ENCODE data around the gene TDRD12.

TDRD12 gene

GRCh38 chr19:32675720-32676185, 43.8 kb upstream of the TDRD12 start, which contains the start of gene RGS9BP (continued):
- 0 out of 2 replicates have a peak, but pooled peaks have one; percentile 1 for TF ChIP-seq ZBTB11 (tag by site-specific recombination; conservative IDR thresholded peaks at IDR 0.05; ENCODE audit: low read depth)
- TF ChIP-seq ZNF549 (tag by site-specific recombination; IDR thresholded peaks at IDR 0.05), result no peak
- no peak for TF ChIP-seq ZNF791 (tag by site-specific recombination; IDR thresholded peaks at IDR 0.05)
- TF ChIP-seq ZNF580 (tag by site-specific recombination; IDR thresholded peaks at IDR 0.05), result no peak
- TF ChIP-seq ZNF48 (tag by site-specific recombination; IDR thresholded peaks at IDR 0.05), result no peak
- no peak for TF ChIP-seq ZNF513 (tag by site-specific recombination; IDR thresholded peaks at IDR 0.05)
- no peak for TF ChIP-seq ZNF19 (tag by site-specific recombination; IDR thresholded peaks at IDR 0.05; ENCODE audit: low read depth)
- peak; percentile 62; the same call in 1 of the 2 replicates for TF ChIP-seq ZBTB10 (tag by site-specific recombination; IDR thresholded peaks at IDR 0.05)
- TF ChIP-seq ZNF18 (tag by site-specific recombination; IDR thresholded peaks at IDR 0.05), result no peak
- TF ChIP-seq REPIN1 (tag by site-specific recombination; IDR thresholded peaks at IDR 0.05; ENCODE audit: low read depth), result no peak
- 0 out of 2 replicates have a peak, but pooled peaks have one; percentile 58 for TF ChIP-seq WT1 (tag by site-specific recombination; IDR thresholded peaks at IDR 0.05)
- no peak for TF ChIP-seq ZNF23 (tag by site-specific recombination; IDR thresholded peaks at IDR 0.05; ENCODE audit: borderline replicate concordance)
- peak; percentile 66; the same call in 1 of the 2 replicates for TF ChIP-seq ZNF501 (tag by site-specific recombination; IDR thresholded peaks at IDR 0.05)
- TF ChIP-seq ZNF76 (tag by site-specific recombination; IDR thresholded peaks at IDR 0.05; ENCODE audit: borderline replicate concordance, low read depth), result 0 out of 2 replicates have a peak, but pooled peaks have one; percentile 25
- TF ChIP-seq ZNF843 (tag by site-specific recombination; IDR thresholded peaks at IDR 0.05), result 0 out of 2 replicates have a peak, but pooled peaks have one; percentile 11
- no peak for TF ChIP-seq ZNF280C (tag by site-specific recombination; IDR thresholded peaks at IDR 0.05)
